HPDE6-E6E7 (cell line): Measurements from ENCODE around the gene IDH1.
"Not testable (repeated sequence)": the region's sequence is repeated elsewhere in the genome, so short reads cannot be mapped to it uniquely, and the experiment has no call there.

Source experiments
- DNase-seq: peaks from one replicate; pipeline ENCODE4 v3.0.0; 2011; ENCODE audit warnings: missing footprints; ENCODE audit errors: extremely low spot score

Gene IDH1

DNA sequence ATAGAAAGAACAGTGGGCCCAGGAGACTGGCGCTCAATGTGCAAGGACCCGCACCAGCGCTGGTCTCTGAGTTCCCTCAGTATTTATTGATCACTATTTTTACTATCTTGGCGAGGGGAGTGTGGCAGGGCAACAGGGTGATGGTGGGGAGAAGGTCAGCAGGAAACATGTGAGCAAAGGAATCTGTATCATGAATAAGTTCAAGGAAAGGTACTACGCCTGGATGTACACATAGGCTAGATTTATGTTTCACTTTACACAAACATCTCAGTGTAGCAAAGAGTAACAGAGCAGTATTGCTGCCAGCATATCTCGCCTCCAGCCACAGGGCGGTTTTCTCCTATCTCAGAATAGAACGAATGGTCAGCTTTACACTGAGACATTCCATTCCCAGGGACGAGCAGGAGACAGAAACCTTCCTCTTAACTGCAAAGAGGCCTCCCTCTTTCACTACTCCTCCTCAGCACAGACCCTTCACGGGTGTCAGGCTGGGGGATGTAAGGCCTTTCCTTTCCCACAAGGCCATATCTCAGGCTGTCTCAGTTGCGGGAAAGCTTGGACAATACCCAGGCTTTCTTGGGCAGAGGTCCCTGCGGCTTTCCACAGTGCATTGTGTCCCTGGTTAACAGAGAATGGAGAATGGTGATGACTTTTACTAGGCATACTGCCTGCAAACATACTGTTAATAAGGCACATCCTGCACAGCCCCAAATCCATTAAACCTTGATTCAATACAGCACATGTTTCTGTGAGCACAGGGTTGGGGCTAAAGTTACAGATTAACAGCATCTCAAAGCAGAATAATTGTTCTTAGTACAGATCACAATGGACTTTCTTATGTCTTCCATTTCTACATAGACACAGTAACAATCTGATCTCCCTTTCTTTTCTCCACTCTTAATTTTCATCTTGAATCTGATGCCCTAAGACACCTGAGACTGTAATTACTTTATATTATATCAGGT, 2.3 kb upstream of the IDH1 start:
- DNase-seq, result not testable (repeated sequence)

DNA sequence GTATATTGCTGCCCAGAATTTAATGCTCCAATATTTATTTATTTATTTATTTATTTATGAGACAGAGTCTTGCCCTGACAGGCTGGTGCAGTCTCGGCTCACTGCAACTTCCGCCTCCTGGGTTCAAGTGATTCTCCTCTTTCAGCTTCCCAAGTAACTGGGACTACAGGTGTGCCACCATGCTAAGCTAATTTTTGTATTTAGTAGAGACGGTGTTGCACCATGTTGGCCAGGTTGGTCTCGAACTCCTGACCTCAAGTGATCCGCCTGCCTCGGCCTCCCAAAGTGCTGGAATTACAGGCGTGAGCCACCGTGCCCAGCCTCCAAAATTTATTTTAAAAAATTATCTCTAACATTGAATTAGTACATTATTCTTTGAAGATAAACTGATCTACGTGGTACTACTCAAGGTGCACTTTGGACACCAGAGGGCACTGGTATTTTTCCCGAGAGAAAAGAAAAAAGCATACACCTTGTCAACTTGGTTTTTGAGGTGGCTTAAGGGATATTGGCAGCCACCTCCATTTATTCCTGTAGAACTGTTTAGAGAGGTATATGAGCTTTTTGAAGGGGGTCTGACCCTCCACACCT, 1.4 kb upstream of the IDH1 start:
- DNase-seq, result no peak

DNA sequence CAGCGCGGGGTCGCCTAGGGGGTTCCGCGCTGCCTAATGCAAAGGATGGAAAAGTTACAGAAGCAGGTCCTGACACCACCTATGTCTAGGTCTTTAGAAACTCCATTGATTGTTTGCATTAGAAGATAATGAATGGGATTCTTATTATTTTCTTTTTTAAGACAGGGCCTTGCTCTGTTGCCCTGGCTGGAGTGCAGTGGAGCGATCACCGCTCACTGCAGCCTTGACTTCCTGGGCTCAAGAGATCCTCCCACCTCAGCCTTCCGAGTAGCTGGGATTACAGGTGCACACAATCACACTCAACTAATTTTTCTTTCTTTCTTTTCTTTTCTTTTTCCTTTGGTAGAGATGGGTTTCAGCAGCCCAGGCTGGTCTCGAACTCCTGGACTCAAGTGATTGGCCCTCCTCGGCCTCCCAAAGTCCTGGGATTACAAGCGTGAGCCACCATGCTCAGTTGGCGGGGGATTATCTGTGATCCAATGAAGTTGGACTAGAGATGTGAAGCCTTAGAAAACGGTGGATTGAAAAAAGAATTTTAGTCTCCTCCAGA, 761 bp upstream of the IDH1 start:
- no peak for DNase-seq

DNA sequence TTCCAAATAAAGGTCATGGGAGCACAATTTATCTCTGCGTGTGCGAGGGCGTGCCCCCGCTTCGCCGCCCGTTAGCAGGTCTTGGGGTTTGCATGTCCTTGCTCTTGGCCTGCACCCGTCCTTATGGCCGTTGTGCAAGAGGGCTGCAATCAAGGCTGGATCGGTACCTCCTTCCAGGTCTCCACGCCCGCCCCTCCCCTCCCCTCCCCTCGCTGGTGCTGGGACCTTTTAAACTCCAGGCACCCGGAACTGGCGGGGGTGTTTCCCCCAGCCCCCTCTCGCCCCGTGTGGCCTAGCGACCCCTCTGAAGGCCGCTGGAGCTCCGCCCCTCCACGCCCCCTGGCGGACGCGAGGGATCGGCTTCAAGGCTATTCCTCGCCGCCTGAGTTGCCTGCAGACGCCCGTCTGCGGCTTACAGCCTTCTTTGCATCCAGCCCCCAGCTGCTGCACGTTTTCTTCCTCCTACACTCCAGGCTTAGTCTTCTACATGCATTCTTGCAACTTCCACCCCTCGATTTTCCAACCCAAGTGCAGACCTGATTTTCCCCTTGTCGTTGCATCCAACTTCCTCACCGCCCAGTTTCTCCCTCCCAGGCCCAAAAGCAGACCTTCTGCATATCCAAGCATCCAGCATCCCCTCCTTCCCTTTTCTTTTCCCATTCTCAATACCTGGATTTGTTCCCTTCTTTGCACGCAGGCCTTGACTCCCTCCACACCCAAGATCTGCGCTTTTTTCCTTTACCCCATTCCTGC, 577 bp downstream of the IDH1 start:
- DNase-seq, result peak; percentile 72

DNA sequence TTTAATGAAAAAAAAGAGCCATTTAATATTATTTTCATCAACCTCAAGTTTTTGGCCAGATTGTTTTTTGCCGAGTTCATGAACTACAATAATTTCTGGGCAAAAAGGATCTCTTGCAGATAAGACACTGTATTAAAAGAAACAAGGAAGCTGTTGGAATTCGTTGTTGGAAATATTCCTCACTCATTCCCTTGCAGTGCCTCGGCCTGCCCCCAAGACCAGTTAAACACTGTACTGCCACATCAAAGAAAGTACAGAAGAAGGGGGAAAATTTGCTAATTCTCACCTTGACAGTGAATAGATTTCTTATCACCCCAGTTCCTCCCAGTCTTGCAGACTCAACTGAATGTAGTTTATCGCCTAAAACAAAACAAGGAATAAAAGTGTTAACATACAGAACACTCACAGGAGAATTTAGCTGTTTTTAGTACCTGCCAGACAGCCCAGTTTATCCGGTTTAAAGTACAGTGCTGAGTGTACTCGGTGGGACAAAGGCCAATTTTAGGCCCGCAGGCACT, 1.2 kb downstream of the IDH1 start:
- DNase-seq, result no peak

DNA sequence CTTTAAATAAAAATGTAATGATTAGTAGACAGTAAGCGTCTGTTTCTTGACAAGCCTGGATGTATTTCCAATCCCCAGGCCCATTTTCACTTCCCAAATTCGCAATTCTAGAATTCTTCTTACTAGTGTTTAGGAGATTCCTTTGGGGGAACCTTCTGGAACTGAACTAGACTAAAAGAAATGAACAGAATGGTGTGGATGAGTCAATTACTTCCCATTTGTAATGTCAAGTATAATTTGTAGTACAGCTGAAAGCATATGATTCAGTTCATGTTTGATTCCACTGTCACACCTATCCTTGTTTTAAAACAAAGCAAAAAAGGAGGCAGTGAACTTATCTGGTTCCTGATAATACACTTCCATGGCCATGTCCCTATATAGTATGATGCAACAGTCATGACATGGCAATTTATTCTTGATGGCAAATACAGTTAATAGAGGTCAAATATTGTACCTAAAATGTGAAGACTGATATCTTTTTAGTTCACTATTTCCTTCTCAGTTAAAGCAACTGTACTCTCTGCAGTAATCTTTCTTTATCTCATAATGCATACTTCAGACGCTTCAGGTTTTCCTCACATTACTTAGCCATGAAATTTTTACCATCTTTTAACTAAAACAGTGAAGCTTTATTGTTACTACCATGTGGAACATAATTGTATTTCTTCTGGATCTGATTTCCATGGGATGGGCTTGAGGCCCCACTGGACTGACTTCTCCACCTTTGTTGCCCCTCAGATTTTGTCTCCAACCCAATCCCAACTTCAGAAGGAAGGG, 2.0 kb downstream of the IDH1 start:
- DNase-seq, result no peak

DNA sequence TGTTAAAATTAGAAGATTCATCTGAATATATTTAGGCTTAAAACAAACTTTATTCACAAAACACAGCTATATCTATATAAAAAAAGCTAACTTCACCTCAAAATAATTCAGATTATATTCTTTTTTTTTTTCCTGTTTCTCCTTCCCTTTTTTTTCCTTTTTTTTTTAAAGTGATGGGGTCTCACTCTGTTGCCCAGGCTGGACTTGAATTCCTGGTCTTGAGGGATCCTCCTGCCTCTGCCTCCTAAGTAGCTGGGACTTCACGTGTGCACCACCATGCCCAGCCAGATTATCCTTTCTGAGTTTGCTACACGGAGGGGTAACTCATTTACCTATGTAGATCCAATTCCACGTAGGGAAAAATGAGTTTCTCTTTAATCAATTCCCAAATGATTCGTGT, 3.8 kb downstream of the IDH1 start:
- no peak for DNase-seq

DNA sequence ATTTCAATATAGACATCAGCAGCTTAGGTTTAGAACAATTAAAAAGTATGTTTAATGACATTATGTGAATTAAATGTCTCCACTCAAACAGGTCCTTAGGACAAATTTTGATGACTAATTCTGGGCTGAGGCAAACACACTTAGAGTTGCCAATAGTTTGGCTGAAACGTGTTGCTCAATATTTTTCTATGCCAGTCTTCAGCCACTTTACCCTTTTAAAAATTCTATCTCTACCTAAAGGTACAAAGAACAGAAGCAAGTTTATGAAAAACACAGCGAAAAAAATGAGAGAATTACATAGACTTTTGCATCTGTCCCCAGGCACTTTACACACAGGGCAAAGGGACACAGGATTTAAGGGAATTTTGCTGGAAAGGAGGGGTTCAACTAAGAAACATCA, 4.5 kb downstream of the IDH1 start:
- DNase-seq, result no peak

DNA sequence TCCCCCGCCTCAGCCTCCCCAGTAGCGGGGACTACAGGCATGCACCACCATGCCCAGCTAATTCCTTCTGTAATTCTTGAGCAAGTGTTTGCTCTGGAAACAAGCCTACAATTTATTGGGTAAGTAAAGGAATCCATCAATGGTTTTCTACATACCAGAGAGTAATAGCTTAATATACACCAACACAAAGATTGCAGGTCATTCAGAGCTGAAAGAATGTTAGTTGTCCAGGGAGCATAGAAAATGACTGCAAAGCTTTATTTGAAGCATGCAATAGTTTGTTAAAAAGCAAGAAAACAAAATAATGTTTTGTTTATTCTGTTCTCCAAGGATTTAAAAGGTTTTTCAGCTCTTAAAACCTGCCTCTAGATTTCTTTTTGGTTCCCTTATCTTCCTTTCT, 5.6 kb downstream of the IDH1 start:
- no peak for DNase-seq

DNA sequence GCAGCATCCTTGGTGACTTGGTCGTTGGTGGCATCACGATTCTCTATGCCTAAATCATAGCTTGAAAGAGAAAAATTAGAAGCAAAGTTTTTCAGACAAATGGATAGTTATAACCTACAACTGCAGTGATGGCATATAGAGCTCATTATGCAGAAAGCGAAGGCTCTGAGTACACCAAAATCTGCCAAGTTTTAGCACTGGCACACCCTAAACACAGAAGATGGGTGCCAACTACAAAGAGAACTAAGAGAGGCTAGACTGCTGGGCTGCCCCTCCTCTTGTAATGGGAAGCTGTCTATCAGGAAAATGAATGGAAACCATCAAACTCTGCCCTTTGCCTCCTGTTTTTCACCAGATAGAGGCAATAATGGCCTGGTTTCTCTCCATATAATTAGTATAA, 6.3 kb downstream of the IDH1 start:
- DNase-seq, result no peak

DNA sequence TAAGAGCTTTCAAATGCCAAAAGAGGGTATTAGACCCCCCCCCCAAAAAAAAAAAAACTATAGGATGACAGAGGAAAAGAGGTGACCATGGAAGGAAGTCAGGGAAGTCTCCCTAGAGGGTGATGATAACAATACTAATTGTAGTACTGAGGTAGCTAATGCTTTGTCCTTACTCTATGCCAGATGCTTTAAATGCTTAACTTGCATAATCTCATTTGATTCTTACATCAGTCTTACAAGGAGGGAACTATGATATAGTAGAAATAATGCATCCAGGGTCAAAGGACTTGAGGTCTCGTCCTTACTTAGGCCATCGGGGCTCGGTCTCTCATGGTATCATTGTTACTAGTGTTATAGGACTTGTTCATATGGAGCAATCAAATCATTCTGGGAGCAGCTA, 9.1 kb downstream of the IDH1 start:
- no peak for DNase-seq

DNA sequence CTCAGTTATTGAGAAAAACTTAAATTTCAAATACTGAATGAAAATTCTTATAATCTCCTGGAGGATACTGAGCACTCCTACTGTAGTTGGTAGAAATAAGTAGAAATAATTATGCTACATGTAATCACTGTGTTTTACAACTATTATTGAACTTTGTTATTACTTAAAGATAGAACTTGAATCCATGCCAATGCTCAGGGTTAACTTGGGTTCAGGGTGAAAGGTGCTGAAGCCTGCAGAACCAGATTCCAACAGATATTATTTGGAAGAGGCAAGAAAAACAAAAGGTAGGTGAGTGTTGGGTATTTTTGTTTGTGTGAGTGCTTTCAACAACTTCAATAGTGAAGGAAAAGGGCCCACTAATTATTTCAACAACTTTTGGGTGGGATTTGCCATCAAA, 10.4 kb downstream of the IDH1 start:
- DNase-seq, result no peak

DNA sequence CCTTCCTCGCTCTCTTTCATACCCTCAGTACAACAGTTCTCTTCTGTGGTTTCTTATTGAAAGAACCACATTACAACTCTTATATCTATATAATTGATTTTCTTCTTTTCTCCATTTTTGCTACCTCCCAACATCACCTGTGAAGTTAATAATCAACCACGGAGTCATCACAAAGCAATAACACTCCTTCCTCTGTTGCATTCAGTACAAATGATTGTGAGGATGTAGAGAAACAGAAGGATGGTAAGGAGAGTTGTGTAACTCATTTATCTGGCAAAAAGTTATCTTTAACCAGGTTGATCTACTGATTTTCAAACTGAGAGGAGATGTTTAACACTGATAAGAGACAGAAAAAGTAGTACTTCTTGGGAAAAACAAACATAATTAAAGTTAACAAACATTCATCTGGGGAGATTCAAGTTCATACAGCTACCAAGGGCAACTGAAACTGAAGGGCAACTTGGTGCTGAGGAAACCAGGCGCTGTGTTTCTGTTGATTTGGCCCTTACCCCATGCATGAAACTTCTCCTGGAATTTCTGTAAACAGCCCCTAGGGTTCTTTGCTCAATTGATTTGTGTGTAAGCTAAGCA, 14.2 kb downstream of the IDH1 start:
- DNase-seq, result no peak

DNA sequence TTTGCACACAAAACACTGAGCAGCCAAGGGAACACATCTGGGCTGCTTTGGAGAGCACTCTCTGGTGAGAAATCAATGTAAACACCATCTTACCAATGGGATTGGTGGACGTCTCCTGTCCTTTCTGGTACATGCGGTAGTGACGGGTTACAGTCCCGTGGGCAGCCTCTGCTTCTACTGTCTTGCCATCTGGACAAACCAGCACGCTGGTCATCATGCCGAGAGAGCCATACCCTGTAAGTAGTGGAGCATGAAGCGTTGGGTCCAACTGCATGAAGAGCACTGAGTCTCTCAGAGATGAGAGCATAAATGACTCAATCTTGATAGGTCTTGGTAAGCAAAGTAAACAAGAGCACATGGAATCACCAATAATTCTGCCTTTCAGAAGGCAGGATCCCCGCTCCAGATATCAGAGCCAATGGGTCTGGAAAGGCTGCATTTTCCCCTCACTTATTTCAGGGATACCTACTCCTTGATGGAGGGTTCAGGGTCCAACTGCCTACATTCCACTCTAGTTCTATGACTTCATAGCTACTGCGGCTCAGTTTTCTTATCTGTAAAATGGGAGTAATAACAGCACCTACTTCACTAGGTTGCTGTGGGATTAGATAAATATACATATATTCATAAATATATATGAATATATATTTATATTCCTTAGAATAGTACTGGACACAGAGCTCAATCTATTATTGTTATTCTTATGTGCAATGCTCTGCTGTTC, 14.9 kb downstream of the IDH1 start:
- no peak for DNase-seq

DNA sequence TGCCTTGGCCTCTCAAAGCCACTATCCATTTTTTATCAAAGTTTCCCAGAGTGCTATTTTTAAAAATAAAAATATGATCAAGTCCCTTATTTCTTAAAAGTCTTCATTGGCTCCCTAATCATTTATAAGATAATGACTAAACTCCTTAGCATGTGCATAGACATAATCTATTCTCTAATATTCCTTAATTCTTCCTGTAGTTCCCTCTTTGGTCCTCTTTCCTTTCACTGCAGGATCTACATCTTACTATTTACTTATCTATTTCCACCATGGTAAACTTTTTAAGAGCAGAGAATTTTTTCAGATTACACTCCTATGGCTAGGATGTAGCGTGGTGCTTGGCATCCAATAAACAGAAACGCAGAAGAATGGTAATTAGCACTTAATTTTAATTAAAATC, 19.0 kb downstream of the IDH1 start:
- DNase-seq, result no peak

DNA sequence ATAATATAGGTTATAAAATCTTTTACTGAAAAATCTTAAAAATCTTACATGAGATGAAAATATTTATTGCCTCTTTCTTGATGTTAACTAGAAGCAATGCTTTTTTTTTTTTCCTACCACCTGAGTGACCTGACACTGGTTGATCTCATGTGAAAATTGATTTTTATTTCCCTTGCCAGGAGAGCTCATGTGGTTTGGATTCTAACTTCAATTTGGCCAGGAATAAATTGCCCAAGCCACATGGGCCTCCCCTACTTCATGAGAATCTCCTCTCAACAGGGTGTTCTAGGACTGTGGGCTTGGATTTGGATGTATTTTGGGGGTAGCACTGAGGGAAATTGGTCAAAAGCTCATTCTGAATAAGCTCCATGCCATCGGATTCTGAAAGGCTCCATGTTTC, 20.1 kb downstream of the IDH1 start:
- no peak for DNase-seq

DNA sequence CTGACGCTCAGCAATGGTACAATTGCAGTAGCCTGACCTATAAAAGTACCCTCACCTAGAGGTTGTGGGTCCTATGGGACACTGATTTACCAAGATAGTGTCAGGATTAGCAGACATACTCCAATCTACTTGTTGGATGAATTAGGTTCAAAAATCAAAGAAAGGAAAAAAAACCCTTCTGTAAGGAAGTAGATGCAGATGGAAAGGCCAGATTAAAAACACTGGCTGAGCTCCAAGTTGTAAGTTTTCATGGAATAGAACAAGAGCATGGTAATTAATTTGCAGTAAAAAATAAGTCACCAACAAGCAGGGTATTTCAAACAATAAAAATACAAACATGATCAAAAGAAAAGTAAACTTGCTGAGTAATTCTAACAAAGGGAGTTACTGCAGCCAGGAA, 26.4 kb downstream of the IDH1 start:
- no peak for DNase-seq

DNA sequence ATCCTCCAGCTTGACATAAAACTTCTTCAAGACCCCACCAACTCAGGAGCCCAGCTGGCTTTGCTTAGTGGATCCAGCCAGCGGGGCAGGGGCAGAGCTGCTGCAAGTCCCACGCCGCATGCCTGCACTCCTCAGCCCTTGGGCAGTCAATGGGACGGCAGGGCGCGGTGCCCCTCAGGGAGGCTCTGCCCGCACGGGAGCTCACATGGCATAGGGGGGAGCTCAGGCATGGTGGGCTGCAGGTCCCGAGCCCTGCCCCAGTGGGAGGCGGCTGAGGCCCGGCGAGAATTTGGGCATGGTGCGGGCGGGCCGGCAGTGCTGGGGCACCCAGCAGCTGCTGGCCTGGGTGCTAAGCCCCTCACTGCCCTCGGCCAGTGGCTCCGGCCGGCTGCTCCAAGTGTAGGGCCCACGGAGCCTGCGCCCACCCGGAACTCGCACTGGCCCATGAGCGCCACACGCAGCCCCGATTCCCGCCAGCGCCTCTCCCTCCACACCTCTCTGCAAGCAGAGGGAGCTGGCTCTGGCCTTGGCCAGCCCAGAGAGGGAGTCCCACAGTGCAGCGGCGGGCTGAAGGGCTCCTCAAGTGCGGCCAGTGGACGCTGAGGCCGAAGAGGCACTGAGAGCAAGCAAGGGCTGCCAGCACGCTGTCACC, 27.2 kb downstream of the IDH1 start:
- no peak for DNase-seq

DNA sequence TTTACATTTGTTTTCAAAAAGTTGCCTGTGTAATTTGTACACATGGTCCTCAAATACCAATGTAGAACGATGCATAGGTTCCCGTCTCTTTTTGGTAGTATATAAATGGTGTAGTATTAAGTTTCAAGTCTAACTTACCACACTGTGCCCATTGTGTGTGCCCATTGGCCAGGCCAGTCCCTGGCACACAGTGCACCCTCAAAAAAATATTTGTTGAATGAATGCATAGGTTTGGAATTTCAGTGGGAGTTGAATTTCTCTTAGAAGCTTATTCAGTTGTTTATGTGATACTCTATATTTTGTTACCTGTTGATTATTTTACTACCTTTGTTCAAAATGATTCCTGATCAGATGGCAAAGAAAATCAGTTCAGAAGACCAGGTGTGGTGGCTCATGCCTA, 30.1 kb downstream of the IDH1 start:
- no peak for DNase-seq

DNA sequence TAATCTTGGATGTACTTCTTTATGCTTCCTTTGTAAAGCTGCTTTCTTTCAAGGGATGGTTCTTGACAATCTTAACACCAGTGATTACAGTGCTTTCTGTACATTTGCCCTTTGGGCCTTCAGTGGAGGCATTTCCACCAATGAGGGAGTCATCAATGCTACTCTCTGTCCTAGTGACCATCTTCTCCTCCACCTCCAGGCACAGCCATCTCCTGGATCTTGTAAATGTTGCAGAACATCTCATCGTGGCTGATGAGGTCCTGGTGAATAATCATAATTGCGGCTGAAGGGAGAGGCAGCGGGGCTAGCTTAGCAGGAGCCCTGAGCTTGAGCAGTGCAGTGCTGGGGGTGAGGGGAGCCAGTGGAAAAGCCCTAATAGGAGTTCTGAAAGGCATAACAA, 32.5 kb downstream of the IDH1 start:
- DNase-seq, result peak; percentile 21
